ENCODE measurements around the gene RAD51B. TPM values are rescaled to one million over a fixed set of nuclear protein-coding genes. Genes with fewer than 3 reads are reported as not detected.

Gene RAD51B
- total RNA-seq, 1 experiment from 2014 or later = 16.7 TPM

DNA sequence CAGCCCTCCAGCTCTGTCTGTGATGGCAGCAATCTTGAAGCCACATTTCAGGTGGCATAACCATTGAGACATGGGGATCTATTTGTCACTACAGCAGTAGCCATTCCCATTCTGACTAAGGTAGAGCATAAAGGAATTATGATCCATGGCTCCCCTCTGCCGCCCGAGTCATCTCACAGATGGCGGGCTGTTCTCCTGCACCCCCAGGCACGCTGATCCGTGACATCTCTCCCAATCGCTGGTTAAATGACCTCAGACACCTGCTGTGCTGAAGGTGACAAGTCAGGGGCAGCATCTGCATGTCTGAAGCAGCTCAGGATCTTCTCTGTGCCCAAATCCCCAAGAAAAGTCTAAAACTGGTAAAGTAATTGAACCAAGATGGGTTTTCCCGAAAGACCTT is 849.0 kb downstream of the RAD51B start:
- Histone ChIP-seq H2AK5ac (ENCODE audit: insufficient read length, low read length) (no peak overlapping the region), H2AFZ (ENCODE audit: low read length) (no peak overlapping the region), H3K79me2 (ENCODE audit: insufficient read depth, low read length) (no peaks in the 10 kb centered on the region), H4K8ac (replicated peaks; ENCODE audit: insufficient read length, low read depth, low read length) (no peak overlapping the region), H3T11ph (ENCODE audit: low read length) (no peak overlapping the region), H3K23ac (ENCODE audit: insufficient read length, low read depth, low read length) (no peak overlapping the region), H4K5ac (ENCODE audit: insufficient read length, low read depth, low read length) (no peak overlapping the region), H3K27me3 (ENCODE audit: insufficient read depth, low read length) (no peaks in the 10 kb centered on the region), H2BK120ac (ENCODE audit: low read depth, low read length, poor library complexity, severe bottlenecking) (no peak overlapping the region), H3K18ac (ENCODE audit: insufficient read length, low read depth, low read length) (no peak overlapping the region), H3K56ac (ENCODE audit: insufficient read length, low read depth, low read length) (no peak overlapping the region), H2BK20ac (ENCODE audit: low read depth, low read length, poor library complexity, severe bottlenecking) (no peak overlapping the region), H3K4me2 (ENCODE audit: insufficient read depth, insufficient read length, low read length) (no peak overlapping the region), H4K91ac (ENCODE audit: insufficient read length, low read depth, low read length) (no peak overlapping the region), H2BK5ac (ENCODE audit: insufficient read length, low read length) (no peak overlapping the region), H2BK12ac (ENCODE audit: insufficient read length, low read depth, low read length) (no peak overlapping the region), H3K9ac (ENCODE audit: extremely low read depth, insufficient read length, low read length) (no peak overlapping the region), H3K9me3 (ENCODE audit: control insufficient read depth, low read depth, low read length) (no peaks in the 10 kb centered on the region), H3K14ac (ENCODE audit: insufficient read depth, low read length) (no peak overlapping the region; the same call in 1 of the 2 replicates), H3K23me2 (ENCODE audit: insufficient read length, low read depth, low read length, poor library complexity, severe bottlenecking) (no peaks in the 10 kb centered on the region), H2BK15ac (ENCODE audit: low read depth, low read length) (no peak overlapping the region), H3K4ac (ENCODE audit: low read depth, low read length) (no peak overlapping the region), H3K4me1 (ENCODE audit: insufficient read depth, low read length) (no peaks in the 10 kb centered on the region), H4K20me1 (ENCODE audit: control insufficient read depth, insufficient read depth, insufficient read length) (no peaks in the 10 kb centered on the region), H3K79me1 (ENCODE audit: insufficient read depth, low read depth, low read length, poor library complexity, severe bottlenecking) (no peaks in the 10 kb centered on the region), H3K27ac (ENCODE audit: insufficient read length, low read depth, low read length) (no peak overlapping the region)
- no peak overlapping the region for H3K4me3 Mint-ChIP-seq
- no CpG with 5 or more reads among the region's 7 CpGs for WGBS (ENCODE audit: extremely low coverage, insufficient read length, low lambda C conversion rate)
- TF ChIP-seq, protein P1, sequence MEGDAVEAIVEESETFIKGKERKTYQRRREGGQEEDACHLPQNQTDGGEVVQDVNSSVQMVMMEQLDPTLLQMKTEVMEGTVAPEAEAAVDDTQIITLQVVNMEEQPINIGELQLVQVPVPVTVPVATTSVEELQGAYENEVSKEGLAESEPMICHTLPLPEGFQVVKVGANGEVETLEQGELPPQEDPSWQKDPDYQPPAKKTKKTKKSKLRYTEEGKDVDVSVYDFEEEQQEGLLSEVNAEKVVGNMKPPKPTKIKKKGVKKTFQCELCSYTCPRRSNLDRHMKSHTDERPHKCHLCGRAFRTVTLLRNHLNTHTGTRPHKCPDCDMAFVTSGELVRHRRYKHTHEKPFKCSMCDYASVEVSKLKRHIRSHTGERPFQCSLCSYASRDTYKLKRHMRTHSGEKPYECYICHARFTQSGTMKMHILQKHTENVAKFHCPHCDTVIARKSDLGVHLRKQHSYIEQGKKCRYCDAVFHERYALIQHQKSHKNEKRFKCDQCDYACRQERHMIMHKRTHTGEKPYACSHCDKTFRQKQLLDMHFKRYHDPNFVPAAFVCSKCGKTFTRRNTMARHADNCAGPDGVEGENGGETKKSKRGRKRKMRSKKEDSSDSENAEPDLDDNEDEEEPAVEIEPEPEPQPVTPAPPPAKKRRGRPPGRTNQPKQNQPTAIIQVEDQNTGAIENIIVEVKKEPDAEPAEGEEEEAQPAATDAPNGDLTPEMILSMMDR (conservative IDR thresholded peaks at IDR 0.05) = no peak
- H3K4me1 Mint-ChIP-seq = peaks cover 9 to 12% of the 10 kb centered on the region in 2 experiments
- no peak overlapping the region; a peak in 1 of 7 replicates for H3K27ac Mint-ChIP-seq
- H3K36me3 Mint-ChIP-seq (ENCODE audit: insufficient read depth in 1 of 3, low read depth in 3 of 3) = no peaks in the 10 kb centered on the region
- H3K27me3 Mint-ChIP-seq (ENCODE audit: low read depth) = peaks cover 3% of the 10 kb centered on the region
- peaks cover 0 to 4% of the 10 kb centered on the region in 2 experiments; a peak in 1 of 5 replicates for H3K9me3 Mint-ChIP-seq
- DNase-seq = no peak
